Upper lobe of left lung (tissue), 4 donors: Measurements from ENCODE around the gene ERFE.

Source experiments
- CTCF ChIP-seq, 6 experiments: fragments of 450-650 bp in 4 of 6; fragments of 200-600 bp in 2 of 6; sonication (generic) in 2 of 6; IDR thresholded peaks; one replicate each; pipeline ENCODE4 v1.5.1; 2016 to 2019; ENCODE audit warnings: antibody characterized with exemption in 6 of 6
- POLR2A ChIP-seq, 4 donors: fragments of 450-650 bp; IDR thresholded peaks; one replicate each; pipeline ENCODE4 v1.5.1; 2016 to 2017; ENCODE audit warnings: antibody characterized with exemption in 4 of 4, mild to moderate bottlenecking in 2 of 4
- POLR2AphosphoS5 ChIP-seq, 2 donors: sonication (generic); formaldehyde crosslinking; IDR thresholded peaks; one replicate each; pipeline ENCODE4 v1.5.1; 2017; ENCODE audit warnings: antibody characterized with exemption in 2 of 2

- no peak for TF ChIP-seq CTCF (IDR thresholded peaks at IDR 0.05)
- TF ChIP-seq POLR2A (IDR thresholded peaks at IDR 0.05), result no peak
- TF ChIP-seq POLR2AphosphoS5 (IDR thresholded peaks at IDR 0.05), result no peak
Observed at GRCh38 chr2:238130111-238130695, 28.6 kb upstream of the ERFE start.
